Right cardiac atrium (tissue), 5 donors: ENCODE measurements around the gene ZDHHC19. TPM values are rescaled to one million over a fixed set of nuclear protein-coding genes. Genes with fewer than 3 reads are reported as not detected.

Source experiments
- ATAC-seq, 2 donors: fragments of 200-7000 bp; cut with Tn5 transposase; one replicate each; pipeline versions ENCODE4 v1.8.0 to v1.9.1; 2020; ENCODE audit warnings: moderate library complexity in 2 of 2, mild to moderate bottlenecking in 1 of 2
- DNase-seq, 3 donors: peaks; one replicate each; pipeline ENCODE4 v3.0.0-alpha.2; 2020
- H3K27ac ChIP-seq: one replicate; pipeline ENCODE4 v1.5.1; 2013; ENCODE audit warnings: mild to moderate bottlenecking, low read length, control low read depth, moderate library complexity
- H3K27me3 ChIP-seq: one replicate; pipeline ENCODE4 v1.6.1; 2013; ENCODE audit not compliant: control insufficient read depth, insufficient read depth
- H3K4me1 ChIP-seq: one replicate; pipeline ENCODE4 v1.6.1; 2013; ENCODE audit warnings: low read length; ENCODE audit not compliant: control insufficient read depth, insufficient read depth
- H3K4me3 ChIP-seq: one replicate; pipeline ENCODE4 v1.5.1; 2013; ENCODE audit warnings: low read length, control low read depth
- H3K9me3 ChIP-seq: one replicate; pipeline ENCODE4 v1.6.1; 2013; ENCODE audit warnings: low read length; ENCODE audit not compliant: control insufficient read depth
- WGBS: extraction: QIAGEN DNeasy Blood & Tissue Kit; methylation state at CpG from one replicate; pipeline ENCODE4 v1.1.7; 2013; 5-methylcytosine and 5-hydroxymethylcytosine counted together
- intact Hi-C, 4 donors: fragments of 100-400 bp; cut with DNase I; formaldehyde crosslinking; loops; one replicate each; pipeline versions ENCODE4 v1.11.0 to v1.14.0; 2022 to 2023
- polyA plus RNA-seq: library from polyadenylated mRNA; stranded (reverse); fragments of 200-250 nt; gene quantifications from one replicate; pipeline ENCODE4 v1.2.3, GENCODE V29; 2013
- total RNA-seq, 4 donors: library from RNA; stranded (reverse); fragmentation: NEBNext Ultra II Directional; extraction: Animal tissue kit (Norgen Biotek cat#: 25700); gene quantifications; one replicate each; pipeline ENCODE4 v1.2.1, GENCODE V29; 2021
- donor health status: healthy with polysubstance abuse.
- donor health status: DM: no; HTN: yes; CAD: no.
- donor health status: DM: no; HTN: no; CAD: no.
- donor health status: DM: no; HTN: yes; CAD: no; lungs with severe emphysema.
- donor health status: DM: yes; HTN: yes; CAD: no.

Gene ZDHHC19
- total and polyA plus RNA-seq, 5 donors = 1.9 TPM; not detected in 4

GRCh38 chr3:196238612-196239560, 27.7 kb upstream of the ZDHHC19 start:
- ATAC-seq (no peak), DNase-seq (no peak)
- Histone ChIP-seq H3K27ac (no peak overlapping the region), H3K27me3 (no peaks in the 10 kb centered on the region), H3K4me1 (no peaks in the 10 kb centered on the region), H3K4me3 (no peak overlapping the region), H3K9me3 (no peaks in the 10 kb centered on the region)
- intact Hi-C loops = no loop called here
- WGBS = 67% methylated on average over 14 of the region's 14 CpGs

- no peak overlapping the region for H3K4me3 ChIP-seq
- 86% methylated on average over 5 of the region's 5 CpGs for WGBS
- H3K9me3 ChIP-seq = no peaks in the 10 kb centered on the region
- no peaks in the 10 kb centered on the region for H3K4me1 ChIP-seq
- ATAC-seq (no peak), DNase-seq (no peak)
- intact Hi-C loops = no loop called here
- no peaks in the 10 kb centered on the region for H3K27me3 ChIP-seq
- H3K27ac ChIP-seq = no peak overlapping the region
These were observed 26.0 kb upstream of the ZDHHC19 start for GRCh38 chr3:196237203-196237602.

GRCh38 chr3:196236223-196236622, 25.0 kb upstream of the ZDHHC19 start:
- Histone ChIP-seq H3K4me1 (no peaks in the 10 kb centered on the region), H3K27ac (no peak overlapping the region), H3K27me3 (no peaks in the 10 kb centered on the region), H3K4me3 (no peak overlapping the region), H3K9me3 (no peaks in the 10 kb centered on the region)
- 89% methylated on average over 8 of the region's 8 CpGs for WGBS
- intact Hi-C loops = no loop called here
- ATAC-seq (no peak), DNase-seq (no peak)

GRCh38 chr3:196235452-196236122, 24.4 kb upstream of the ZDHHC19 start:
- H3K4me3 ChIP-seq = no peak overlapping the region
- H3K27me3 ChIP-seq = no peaks in the 10 kb centered on the region
- H3K9me3 ChIP-seq = no peaks in the 10 kb centered on the region
- WGBS = 74% methylated on average over 12 of the region's 12 CpGs
- no peaks in the 10 kb centered on the region for H3K4me1 ChIP-seq
- ATAC-seq (no peak), DNase-seq (no peak)
- no peak overlapping the region for H3K27ac ChIP-seq
- intact Hi-C loops = no loop called here

GRCh38 chr3:196232882-196233251, 21.7 kb upstream of the ZDHHC19 start:
- H3K27ac ChIP-seq = no peak overlapping the region
- no peak for DNase-seq
- 92% methylated on average over 8 of the region's 8 CpGs for WGBS
- H3K9me3 ChIP-seq = no peaks in the 10 kb centered on the region
- H3K27me3 ChIP-seq = no peaks in the 10 kb centered on the region
- no peak for ATAC-seq
- peaks cover under 1% of the 10 kb centered on the region for H3K4me1 ChIP-seq
- intact Hi-C loops = no loop called here
- H3K4me3 ChIP-seq = no peak overlapping the region

GRCh38 chr3:196232154-196232881, 21.1 kb upstream of the ZDHHC19 start:
- peaks cover 3% of the 10 kb centered on the region for H3K4me1 ChIP-seq
- ATAC-seq (no peak), DNase-seq (no peak)
- 92% methylated on average over 12 of the region's 12 CpGs for WGBS
- H3K9me3 ChIP-seq = no peaks in the 10 kb centered on the region
- no peak overlapping the region for H3K4me3 ChIP-seq
- H3K27ac ChIP-seq = no peak overlapping the region
- intact Hi-C loops = no loop called here
- no peaks in the 10 kb centered on the region for H3K27me3 ChIP-seq

- Histone ChIP-seq H3K27ac (no peak overlapping the region), H3K4me3 (no peak overlapping the region), H3K9me3 (no peaks in the 10 kb centered on the region), H3K4me1 (peaks cover 3% of the 10 kb centered on the region), H3K27me3 (no peaks in the 10 kb centered on the region)
- 47% methylated on average over 24 of the region's 24 CpGs for WGBS
- ATAC-seq (peak; percentile 49 to 66), DNase-seq (no peak)
- intact Hi-C loops = no loop called here
These were observed 16.7 kb upstream of the ZDHHC19 start for GRCh38 chr3:196227629-196228493.

GRCh38 chr3:196227121-196227561, 15.9 kb upstream of the ZDHHC19 start:
- Histone ChIP-seq H3K4me3 (no peak overlapping the region), H3K27ac (no peak overlapping the region), H3K9me3 (no peaks in the 10 kb centered on the region), H3K27me3 (no peaks in the 10 kb centered on the region), H3K4me1 (peaks cover 3% of the 10 kb centered on the region)
- ATAC-seq (peak in 1 of 2 donors; percentile 16), DNase-seq (no peak)
- intact Hi-C loops = no loop called here
- 72% methylated on average over 14 of the region's 14 CpGs for WGBS

- H3K9me3 ChIP-seq = no peaks in the 10 kb centered on the region
- intact Hi-C loops = no loop called here
- H3K27ac ChIP-seq = no peak overlapping the region
- 90% methylated on average over 15 of the region's 15 CpGs for WGBS
- no peaks in the 10 kb centered on the region for H3K27me3 ChIP-seq
- peaks cover 3% of the 10 kb centered on the region for H3K4me1 ChIP-seq
- no peak for ATAC-seq
- no peak for DNase-seq
- no peak overlapping the region for H3K4me3 ChIP-seq
These were observed 14.7 kb upstream of the ZDHHC19 start for GRCh38 chr3:196225763-196226364.

GRCh38 chr3:196225086-196225485, 13.9 kb upstream of the ZDHHC19 start:
- no peaks in the 10 kb centered on the region for H3K9me3 ChIP-seq
- DNase-seq (no peak), ATAC-seq (no peak)
- H3K27ac ChIP-seq = no peak overlapping the region
- no peaks in the 10 kb centered on the region for H3K27me3 ChIP-seq
- peaks cover 3% of the 10 kb centered on the region for H3K4me1 ChIP-seq
- 94% methylated on average over 10 of the region's 10 CpGs for WGBS
- no peak overlapping the region for H3K4me3 ChIP-seq
- intact Hi-C loops = no loop called here
